Activated CD4-positive, alpha-beta T cell treated with anti-CD3 and anti-CD28 coated beads for 24 hours (primary cell): ENCODE data around the gene DAAM1.

Experiments
- DNase-seq, 2 donors: peaks; one replicate each; pipeline ENCODE4 v3.0.0-alpha.2; 2020; ENCODE audit warnings: low read depth in 2 of 2

DAAM1 gene

DNA sequence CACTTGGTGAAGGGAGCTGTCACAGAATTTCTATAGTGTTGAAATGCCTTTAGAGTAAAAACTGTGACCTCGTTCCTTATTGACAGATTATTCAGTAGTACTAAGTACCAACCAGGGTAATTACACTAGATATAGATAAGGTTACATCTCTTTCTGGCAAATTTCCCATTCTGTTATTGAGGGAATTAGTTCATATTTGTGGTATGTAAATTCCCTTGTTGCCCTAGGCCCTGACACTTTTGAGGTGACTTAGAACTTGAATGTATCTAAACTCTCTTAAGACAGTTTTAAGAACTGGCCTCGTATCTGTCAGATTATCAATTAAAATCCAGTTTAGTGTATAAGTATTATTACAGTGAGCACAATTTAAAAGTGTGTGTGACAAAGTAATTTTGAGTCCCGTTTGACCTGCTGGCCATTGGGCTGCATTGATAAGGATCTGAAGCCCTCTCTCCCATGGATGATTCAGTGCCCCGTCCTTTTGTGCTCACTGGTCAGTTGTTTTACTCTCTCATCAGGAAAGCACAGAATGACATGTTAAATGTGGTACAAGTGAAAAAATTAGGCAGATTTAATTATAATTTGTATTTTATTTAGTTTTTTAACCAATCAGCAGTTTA lies 153.5 kb downstream of the DAAM1 start:
- no peak for DNase-seq

DNA sequence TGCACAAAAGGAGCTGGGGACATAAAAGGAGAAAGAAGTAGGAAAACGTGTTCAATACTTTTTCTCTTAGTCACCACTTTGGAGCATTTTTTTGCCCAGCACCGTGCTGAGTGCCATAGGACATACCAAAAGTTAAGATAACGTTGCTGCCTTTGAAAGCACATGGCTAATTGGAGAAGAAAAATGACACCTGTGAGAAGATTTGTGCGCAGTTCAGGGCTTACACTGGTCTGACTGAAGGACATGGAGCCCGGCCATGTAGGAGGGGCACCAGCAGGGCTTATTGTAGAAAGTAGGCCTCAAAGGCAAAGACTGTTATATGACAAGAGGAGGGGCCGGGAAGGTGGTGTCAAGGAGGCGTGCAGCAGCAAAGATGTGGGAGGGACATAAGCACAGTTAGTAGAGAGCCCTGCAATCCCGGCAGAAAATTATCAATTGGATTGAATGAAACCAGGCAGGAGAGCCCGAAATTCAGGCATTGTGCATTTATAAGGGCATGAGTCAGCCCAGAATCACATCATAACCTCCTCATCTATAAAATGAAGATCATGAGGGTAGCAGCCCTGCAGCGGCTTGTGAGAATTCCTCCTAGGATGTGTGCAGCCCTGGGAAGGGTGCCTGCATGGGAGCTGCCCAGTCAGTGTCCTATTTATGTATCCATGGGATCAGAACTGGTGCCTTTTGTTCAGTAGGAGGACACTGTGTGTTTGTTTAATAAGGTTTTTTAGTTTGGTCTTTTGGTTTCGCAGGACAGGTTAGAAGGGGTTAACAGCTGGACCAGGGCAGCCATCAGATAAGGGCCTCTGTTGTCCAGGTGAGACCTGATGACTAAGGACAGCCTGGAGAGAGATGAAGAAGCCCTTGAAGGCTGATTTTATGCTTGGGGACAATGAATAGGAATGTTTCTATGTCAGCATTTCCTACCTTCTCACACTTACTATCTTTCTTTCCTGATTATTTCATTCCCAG lies 154.3 kb downstream of the DAAM1 start:
- no peak for DNase-seq

DNA sequence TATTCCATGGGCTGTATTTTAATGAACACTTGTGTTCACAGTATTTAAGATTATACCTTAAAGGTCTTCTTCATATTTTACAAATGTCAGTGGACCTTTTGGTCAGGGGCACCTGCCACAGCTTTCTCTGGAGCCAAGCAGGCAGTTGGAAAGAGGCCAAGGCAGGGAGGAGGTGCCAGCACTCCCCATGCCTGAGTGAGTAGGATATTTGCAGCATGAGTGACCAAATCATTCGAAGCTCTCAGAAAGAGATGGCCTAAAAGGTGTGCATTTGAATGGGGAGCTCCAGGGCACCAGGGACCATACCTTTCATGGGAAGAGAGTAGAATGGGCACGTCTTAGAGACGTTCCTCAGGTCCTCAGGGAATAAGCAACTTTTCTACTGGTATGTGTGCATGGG lies 155.1 kb downstream of the DAAM1 start:
- no peak for DNase-seq

DNA sequence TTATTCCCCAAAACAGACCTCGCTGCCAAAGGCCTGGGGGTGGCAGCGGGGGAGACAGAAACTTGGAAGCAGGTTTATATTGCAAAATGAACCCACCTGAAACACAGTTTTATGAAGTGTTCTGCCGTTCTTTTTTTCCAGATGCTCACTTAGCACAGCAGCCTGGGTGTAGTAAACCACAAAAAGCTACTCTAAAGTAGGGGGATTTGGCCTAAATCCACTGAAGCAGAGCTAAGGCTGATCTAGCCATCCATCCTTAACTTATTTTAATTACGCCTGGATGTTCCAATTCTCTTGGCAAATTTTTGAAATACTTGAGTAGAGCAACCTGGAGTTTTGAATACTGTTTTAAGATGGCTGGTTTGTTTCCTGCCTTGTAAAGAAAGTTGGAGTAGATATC lies 155.5 kb downstream of the DAAM1 start:
- no peak for DNase-seq

DNA sequence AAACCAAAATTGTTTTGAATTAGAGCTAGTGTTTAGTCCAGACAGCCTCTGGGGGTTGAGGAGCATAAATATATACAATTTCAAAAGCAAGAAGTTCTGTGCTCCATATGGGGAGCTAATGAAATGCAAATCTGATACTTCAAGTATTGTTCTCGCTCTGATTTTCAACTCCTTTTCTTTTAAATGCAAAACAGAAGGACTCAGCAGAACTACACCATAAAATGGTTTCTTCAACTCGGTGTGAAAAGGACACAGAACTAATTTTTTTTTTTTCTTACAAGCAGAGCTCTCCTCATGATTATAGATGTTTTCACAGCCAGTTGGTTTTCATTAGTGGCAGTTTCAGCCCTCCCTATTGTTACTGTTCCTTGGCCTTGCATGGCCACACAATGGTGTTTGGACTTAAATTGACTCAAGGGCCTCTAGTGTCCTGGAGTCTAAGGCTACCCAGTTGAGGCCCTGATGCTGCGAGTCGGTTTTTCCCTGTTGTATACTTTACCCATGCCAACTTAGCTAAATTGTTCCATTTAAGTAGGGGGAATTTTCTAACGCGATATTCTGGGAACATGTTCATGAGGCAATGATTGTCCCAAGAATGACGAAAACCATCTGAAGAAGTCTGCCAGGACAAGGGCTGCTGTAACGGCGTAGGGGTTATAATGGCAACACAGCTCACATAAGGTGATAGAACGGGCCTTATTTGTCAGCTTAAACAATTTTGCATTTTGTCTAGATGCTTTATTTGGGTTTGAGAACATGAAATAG lies 156.4 kb downstream of the DAAM1 start:
- DNase-seq, result no peak

DNA sequence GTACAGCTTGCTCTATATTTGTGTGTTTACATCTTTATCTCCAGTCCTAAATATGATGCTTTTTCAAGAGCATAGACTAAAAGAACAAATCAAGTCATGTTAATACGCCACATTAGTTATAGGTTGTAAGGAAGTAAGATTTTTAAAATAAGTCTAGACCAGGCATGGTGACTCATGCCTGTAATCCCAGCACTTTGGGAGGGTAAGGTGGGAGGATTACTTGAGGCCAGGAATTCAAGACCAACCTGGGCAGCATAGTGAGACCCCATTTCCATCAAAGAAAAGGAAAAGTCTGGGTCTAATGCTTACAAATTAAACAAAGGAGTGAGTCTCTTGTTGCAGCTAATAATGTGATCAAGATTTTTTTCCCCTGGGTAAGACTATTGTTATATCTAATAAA lies 157.9 kb downstream of the DAAM1 start:
- no peak for DNase-seq

DNA sequence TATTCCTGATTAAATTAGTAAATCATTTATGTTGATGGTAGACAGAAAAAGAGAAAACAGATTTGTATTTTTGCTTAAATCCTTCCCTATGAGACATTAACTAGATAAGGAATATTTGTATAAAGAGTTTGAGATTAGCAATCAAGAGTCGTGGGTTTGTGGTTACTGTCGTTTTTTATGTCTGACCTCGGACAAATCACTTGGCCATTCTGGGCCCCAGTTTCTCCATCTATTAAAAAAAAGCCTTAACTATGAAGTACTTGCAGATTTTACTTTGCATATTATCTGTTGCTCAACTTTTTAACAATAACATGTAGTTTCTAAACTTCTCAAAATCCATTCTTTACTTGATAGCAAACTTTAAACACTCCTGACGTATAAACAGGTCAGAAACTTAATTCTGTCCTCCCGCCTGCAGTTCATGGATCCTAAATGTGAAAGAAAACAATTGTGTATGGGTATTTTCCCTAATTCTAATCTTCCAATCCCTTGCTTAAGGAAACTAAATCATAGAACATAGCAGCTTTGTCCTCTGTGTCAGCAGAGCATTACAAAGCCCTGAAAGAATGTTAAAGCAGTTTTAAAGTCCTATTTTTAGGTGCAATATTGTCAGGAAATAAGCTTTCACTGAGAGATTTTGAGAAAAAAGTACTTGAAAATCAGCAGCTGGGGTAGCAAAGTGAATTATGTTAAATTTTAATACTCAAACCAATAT lies 158.5 kb downstream of the DAAM1 start:
- no peak for DNase-seq

DNA sequence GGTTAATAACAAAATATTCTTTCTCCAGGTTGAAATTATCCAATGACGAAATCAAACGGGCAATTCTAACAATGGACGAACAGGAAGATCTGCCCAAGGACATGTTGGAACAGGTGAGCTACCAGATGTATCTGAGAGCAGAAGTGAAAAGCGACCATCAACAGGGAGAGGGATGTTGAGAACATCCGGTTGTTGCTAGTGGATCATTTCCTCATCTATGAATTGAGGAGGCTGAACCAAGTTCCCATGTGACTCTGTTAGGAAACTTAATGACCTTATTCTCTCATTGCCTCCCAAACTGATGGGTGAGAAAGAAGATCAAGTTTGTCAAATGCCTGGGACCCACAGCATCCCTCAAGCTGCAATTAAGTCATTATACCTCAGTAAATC lies 159.0 kb downstream of the DAAM1 start:
- DNase-seq, result no peak

DNA sequence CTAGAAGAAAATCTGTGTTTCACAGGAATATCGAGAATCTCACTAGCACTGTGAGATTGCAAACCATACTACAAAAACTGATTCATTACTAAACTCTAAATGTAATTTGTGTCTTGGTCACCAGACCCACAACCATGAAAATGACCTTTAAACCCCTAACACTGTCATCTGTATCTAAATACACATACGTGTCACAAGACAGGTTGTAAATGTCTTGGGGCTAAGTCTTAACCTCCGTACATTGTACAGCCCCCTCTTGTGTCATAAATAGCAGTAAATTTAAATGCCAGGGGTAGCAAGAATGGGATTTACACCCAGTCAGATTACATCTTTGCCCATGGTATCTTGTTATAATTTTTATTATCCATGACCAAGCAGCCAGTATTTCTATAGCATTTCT lies 159.4 kb downstream of the DAAM1 start:
- DNase-seq, result no peak

DNA sequence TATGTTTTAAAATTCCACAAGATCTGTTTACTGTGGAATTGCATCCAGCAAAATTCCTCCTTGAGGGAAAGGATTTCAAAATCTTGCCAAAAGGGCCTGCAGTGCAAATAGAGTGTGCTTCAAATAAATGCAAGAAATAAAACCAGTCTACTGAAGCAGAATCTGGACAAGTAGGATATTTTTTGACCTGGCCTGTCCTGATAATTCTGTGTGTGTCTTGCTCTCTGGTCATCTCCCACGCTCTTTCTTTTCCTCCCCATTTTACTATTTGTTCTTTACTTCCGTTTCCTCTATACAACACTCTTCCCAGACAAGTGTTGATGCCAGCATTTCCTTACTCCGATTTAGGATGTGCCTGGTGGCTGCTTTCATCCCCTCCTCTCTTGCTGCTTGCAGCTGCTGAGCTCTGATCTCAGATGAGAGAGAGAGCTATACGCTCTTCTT lies 160.8 kb downstream of the DAAM1 start:
- DNase-seq, result no peak

DNA sequence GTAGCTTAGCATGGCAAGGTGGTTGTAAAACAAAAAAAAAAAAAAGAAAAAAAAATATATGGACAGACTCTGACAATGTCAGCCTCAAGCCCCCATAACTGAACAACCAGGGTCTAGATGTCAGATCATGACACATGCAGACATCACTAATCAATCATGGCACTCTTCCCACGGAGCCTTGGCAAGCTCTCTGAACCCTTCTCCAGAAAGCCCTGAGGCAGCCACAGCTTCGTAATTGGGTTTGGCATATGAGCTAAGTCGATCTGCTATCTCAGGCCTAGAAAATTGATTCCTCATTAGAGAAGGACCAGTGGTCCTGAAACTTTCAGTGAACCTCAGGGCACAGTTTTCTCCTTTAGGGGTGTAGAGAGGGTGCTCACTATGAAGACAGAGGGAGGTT lies 164.5 kb downstream of the DAAM1 start:
- no peak for DNase-seq

DNA sequence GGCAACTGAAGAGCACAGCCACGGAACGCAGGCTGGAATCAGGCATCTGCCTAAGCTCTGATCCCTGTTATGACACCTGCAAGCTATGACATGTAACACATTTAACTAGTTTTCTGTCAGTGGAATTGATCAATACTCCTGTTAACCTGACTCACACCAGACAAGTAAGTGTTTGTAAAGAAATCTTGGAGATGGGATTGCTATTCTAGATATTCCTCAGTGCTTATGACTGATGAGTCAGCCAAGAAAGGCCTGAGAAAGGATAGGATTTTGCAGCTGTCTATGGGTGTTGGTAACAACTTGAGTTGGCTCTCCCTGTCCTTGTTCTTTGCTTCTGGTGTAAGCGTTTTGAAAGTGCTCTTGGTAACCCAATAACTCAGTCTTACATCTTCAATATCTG lies 166.2 kb downstream of the DAAM1 start:
- no peak for DNase-seq

DNA sequence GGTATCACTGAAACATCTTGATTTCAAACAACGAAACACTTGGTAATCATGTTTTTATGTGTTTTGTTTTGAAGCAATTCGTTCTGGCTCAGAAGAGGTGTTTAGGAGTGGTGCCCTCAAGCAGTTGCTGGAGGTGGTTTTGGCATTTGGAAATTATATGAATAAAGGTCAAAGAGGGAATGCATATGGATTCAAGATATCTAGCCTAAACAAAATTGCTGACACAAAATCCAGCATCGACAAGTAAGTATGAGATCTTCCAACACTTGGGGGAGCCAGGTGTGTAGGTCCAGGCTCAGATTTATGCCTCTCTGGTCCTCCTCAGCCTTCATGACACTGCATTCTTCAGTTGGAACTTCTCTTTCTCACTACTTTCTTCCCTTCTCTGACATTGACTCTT lies 166.6 kb downstream of the DAAM1 start:
- DNase-seq, result no peak

DNA sequence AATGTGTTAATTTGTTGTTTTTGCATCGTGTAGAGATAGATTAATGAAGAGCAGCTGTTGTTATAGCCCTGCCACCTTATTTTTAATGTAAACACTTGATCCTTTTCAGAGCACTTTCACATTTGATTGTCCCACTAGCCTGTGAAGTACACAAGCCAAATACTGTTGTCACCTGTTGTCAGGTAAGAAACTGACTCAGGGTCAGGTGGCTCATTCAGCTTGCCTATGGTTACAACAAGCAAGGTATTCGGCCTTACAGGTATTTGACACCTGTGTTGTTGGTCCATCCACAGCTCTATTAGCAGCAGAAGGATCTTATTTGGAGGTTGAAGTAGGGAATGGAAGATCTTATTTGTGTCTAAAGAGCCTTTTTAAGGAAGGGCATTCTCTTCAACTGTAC lies 167.8 kb downstream of the DAAM1 start:
- no peak for DNase-seq

DNA sequence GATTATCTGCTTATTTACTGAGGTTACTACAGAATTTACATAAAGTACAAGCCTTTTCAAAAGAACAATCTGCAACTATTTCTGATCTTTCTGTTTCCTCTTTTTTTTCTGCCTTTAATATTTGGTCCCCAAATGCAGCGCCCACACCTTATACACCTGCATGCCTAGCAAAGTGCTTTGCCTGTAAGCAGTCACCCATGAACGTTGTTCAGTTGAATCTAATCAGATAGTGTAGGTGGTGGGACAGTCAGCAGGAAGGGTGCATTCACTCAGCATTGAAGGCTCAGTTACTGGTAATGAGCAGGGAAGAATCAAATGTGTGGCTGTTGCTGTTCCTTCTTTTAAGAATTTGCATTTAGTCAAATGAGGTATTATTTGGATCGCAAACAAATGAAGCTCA lies 168.3 kb downstream of the DAAM1 start:
- no peak for DNase-seq

DNA sequence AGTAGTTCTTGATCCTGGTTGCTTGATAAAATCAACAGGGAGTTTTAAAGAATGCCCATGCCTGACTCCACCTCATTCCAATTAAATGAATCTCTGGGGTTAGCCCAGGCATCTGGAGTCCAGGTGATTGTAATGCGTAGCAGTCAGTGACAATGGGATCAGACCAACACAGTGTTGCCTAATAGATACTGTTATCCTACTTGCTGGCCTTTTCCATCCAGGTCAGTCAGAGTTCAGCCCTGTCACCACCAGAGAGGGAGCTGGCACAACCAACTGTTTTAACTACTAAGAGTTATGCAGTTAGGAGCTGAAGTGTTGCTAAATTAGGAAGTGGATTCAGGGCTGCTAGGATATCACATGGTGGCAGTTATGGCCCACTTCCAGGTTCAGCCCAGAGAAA lies 169.6 kb downstream of the DAAM1 start:
- DNase-seq, result no peak

DNA sequence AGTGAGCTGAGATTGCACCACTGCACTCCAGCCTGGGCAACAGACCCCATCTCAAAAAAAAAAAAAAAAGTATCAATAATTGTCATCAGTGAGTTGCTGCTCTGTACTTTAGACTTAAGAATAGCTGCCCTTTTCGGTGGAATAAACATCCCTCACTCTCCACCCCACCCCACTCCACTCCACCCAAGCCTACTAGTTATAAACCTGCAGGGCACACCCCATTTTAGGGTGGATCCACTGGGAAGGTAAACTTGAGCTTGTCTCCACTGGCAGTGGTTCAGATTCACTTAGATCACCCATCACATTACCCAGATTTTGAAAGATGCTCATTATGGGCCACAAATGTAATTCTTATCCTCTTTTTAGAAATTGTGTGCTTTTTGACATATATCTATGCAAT lies 170.3 kb downstream of the DAAM1 start:
- no peak for DNase-seq

DNA sequence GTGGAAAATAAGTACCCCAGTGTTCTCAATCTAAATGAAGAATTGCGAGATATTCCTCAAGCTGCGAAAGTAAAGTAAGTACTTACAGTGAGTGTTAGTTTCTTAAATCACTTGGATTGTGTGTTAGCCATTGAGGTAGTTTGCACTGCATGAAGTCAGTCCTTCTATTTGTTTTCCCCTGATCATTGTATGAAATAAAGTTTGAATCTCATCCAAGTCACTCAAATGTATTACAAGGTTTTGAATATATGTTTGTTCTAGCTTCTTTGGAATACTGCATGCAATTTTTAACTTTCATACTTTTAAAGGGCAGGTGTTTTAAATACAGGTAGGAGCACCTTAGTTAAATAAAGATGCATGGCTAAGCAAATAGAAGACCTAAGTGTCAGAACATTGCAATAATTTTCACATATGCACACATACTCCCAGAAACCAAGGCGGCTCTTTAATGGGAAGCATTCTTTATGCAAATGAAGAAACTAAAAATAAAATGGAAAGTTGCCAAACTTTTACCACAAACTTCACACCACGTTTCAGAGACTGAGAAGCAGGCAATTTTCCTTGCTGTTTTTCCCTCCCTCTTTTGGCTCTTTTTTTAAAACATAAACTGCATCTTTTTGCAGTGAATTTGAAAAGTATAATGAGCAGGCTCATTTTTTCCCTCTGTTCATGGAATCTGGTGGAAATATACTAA lies 171.1 kb downstream of the DAAM1 start:
- no peak for DNase-seq

DNA sequence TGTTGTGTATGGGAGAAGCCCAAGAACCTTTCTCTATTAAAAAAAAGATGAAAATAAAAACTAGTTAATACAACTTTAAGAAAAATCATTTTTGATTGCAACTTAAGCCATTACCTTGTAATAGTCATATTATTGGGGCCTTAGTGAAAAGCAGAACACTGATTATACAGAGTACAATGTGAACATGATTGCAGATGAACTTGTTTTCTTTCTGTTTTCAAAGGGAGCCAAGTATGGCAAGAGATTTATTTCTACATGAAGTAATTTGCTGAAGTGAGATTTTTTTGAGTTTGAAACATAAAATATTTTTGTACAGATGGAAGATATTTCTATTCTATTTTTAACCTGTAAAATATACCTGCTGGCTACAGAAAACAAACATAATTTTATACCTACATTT lies 171.8 kb downstream of the DAAM1 start:
- no peak for DNase-seq

DNA sequence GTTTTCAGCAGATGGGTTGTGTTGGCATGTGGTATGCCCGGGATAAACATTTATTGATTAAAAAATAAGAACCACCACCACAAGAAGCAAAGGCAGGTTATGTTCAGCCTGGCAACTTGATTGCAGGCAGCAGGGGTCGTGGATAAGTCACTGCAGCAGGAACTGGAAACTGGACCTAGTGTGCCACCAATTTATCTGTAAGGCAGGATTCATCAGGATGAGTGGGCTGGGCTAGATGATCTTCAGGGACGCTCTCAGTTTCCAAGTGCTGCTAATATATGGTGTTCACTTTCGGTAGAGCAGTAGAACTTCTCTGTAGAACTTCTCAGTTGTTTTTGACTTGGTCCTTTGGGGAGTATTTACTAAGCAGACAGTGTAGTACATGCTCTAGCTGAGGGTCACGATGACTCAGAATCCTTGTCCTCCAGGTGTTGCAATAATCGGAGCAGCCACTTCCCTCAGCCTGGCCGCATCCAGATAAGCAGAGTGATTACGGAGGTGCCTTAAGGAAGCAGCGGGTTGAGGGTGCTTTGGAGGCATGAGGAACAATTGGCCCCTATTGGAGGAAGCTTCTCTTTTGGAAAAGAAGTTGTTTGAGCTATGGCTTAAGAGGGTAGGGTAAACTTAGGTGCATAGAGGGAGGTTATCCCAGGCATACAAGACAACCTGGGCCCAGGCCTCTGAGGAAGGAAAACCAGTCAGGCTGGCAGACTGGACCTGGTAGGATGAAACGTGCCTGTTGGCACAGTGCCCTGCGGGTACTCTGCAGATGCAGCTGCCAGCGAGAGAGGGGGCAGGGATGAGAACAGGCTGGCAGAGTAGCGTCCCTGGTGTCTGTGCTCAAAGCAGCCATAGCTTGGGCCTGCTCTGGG lies 172.7 kb downstream of the DAAM1 start:
- no peak for DNase-seq
